ENCODE results near the gene SLC34A3. TPM values are rescaled to one million over a fixed set of nuclear protein-coding genes. Genes with fewer than 3 reads are reported as not detected.

The SLC34A3 gene
- total RNA-seq, 4 donors from 2014 or later = not detected

DNA sequence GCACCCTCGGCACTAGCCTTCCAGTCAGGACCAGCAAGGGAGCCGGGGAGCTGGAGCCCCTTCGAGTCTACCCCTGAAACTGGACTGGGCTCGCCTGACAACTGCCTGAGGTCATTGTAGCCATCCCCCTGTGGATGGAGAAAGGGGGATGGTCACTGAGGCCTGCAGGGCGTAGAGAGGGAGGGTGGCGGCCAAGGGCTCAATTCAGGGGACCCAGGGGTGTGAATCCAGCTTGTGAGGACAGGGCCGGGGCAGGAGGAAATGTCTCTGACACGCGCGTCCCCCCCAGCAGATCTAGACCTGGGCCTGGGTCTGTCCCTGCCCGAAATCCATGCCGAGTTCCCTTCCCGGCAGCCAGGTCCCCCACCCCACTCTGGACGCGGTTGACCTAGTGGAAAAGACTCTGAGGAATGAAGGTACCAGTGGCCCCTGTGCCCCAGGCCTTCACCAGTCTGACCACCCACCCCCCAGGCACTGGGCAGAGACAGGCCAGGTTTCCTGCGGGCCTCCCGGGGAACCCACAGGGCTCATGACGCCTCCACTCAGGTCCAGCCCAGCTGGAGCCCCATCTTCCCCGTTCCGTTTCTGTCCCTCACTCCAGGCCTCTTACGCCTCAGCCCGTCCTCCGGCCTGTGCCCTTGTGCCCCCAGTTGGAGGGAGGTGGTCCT, 805 bp downstream of the SLC34A3 start:
- ATAC-seq (ENCODE audit: low FRiP score) = no peak
- no peak for TF ChIP-seq CTCF (IDR thresholded peaks at IDR 0.05)
- DNase-seq (ENCODE audit: low spot score) = no peak

- no peak for TF ChIP-seq CTCF (IDR thresholded peaks at IDR 0.05)
- no peak for ATAC-seq (ENCODE audit: low FRiP score)
- DNase-seq (ENCODE audit: low spot score) = no peak
These were observed 1.4 kb downstream of the SLC34A3 start for GRCh38 chr9:137232101-137232500.

DNA sequence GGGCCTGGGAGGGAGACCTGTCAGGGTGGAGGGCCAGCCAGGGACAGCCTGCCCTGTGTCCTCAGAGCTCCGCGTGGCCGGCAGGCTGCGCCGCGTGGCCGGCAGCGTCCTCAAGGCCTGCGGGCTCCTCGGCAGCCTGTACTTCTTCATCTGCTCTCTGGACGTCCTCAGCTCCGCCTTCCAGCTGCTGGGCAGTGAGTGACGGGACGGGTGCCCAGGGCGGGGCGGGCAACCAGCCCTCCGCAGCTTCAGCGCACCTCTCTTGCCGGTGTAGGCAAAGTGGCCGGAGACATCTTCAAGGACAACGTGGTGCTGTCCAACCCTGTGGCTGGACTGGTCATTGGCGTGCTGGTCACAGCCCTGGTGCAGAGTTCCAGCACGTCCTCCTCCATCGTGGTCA, 1.8 kb downstream of the SLC34A3 start:
- TF ChIP-seq CTCF (IDR thresholded peaks at IDR 0.05) = no peak
- ATAC-seq (ENCODE audit: low FRiP score) (no peak), DNase-seq (ENCODE audit: low spot score) (no peak)

DNA sequence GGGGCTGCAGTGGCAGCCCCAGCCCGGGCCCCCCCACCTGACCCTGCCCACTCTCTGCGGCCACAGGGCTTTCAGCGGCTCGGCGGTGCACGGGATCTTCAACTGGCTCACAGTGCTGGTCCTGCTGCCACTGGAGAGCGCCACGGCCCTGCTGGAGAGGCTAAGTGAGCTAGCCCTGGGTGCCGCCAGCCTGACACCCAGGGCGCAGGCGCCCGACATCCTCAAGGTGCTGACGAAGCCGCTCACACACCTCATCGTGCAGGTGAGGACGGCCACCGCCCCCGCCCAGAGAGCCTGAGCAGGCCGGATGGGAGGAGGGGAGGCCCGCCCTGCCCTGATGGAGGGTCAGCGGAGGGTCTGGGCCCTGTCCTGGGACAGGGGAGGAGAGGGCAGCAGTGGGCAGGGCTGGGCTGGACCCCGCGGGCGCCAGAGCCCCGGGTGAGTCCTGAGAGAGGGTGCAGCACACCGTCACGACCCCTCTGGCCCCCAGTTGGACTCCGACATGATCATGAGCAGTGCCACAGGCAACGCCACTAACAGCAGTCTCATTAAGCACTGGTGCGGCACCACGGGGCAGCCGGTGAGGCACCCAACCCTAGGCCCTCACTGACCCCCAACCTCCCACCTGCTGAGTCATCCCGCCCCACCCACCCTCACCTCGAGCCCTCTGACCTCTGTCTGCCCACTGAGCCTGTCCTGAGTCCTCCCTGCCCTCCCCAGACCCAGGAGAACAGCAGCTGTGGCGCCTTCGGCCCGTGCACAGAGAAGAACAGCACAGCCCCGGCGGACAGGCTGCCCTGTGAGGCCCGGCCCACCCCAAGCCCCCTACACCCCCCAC, 2.7 kb downstream of the SLC34A3 start:
- TF ChIP-seq CTCF (IDR thresholded peaks at IDR 0.05) = no peak
- no peak for ATAC-seq (ENCODE audit: low FRiP score)
- DNase-seq (ENCODE audit: low spot score) = no peak

DNA sequence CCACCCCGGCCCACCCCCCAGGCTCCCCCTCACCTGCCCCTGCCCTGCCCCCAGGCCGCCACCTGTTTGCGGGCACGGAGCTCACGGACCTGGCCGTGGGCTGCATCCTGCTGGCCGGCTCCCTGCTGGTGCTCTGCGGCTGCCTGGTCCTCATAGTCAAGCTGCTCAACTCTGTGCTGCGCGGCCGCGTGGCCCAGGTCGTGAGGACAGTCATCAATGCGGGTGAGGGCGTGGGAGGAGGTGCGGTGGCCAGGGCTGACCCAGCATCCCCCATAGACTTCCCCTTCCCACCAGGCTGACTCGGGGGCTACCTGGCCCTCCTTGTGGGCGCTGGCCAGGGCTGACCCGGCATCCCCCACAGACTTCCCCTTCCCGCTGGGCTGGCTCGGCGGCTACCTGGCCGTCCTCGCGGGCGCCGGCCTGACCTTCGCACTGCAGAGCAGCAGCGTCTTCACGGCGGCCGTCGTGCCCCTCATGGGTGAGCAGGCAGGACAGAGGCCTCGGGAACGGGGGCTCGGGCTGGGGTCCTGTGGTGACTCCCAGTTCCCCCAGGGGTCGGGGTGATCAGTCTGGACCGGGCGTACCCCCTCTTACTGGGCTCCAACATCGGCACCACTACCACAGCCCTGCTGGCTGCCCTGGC, 3.5 kb downstream of the SLC34A3 start:
- no peak for DNase-seq (ENCODE audit: low spot score)
- TF ChIP-seq CTCF (IDR thresholded peaks at IDR 0.05) = no peak
- no peak for ATAC-seq (ENCODE audit: low FRiP score)

- DNase-seq (ENCODE audit: low spot score) (no peak), ATAC-seq (ENCODE audit: low FRiP score) (no peak)
- TF ChIP-seq CTCF (IDR thresholded peaks at IDR 0.05) = no peak
These were observed 4.2 kb downstream of the SLC34A3 start for GRCh38 chr9:137234758-137235423.

Measured in omental fat pad (tissue), 4 donors.